Stimulated activated CD8-positive, alpha-beta memory T cell treated with anti-CD3 and anti-CD28 coated beads, Interleukin-15, amount 100 ng/mL, for 4 hours (primary cell): ENCODE results near the gene KRT85.
"Not testable (repeated sequence)": the region's sequence is repeated elsewhere in the genome, so short reads cannot be mapped to it uniquely, and the experiment has no call there.

Experiments
- DNase-seq, 2 donors: peaks; one replicate each; pipeline ENCODE4 v3.0.0-alpha.2; 2020; ENCODE audit warnings: low read depth in 2 of 2

The KRT85 gene

GRCh38 chr12:52349196-52349595, 18.1 kb downstream of the KRT85 start:
- DNase-seq: no peak

DNA sequence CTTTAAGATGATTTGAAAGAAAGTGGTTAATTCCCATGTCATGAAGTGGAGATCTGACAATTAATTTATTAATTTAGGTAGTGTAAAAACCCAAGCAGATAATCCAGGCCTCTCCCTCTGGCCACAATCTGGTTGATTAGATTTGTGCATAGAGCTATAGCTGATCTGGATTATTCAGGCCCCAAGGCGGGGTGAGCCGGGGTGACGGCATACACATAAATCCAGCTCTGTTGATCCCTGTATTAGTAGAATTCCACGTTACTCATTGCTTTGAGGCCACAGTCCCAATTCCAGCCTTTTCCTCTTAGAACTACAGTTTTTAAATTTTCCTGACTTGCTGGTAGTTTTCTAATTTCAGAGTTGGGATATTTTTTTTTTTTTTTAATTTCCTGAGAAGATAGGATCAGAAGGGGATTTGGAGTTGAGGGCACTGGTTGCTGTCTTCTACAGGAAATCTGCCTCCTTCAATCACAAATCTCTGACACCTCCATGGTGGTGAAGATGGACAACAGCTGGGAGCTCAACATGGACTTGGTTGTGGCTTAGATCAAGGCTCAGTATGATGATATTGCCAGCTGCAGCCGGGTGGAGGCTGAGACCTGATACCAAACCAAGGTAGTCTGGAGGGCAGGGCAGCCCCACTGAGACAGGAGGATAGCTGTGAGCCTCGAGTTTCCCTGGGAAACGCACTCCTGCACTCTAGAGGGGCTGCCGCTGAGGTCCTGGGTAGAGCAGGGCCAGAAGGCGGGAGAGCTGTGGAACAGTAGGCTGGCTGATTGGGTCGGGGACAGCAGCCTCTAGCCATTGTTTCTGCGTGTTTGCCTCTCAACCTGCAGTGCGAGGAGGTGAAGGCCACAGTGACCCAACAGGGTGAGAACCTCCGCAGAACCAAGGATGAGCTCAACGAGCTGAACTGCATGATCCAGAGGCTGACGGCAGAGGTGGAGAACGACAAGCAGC, 19.4 kb downstream of the KRT85 start:
- no peak for DNase-seq

- DNase-seq: no peak
These were observed 20.3 kb downstream of the KRT85 start for GRCh38 chr12:52347016-52347415.

DNA sequence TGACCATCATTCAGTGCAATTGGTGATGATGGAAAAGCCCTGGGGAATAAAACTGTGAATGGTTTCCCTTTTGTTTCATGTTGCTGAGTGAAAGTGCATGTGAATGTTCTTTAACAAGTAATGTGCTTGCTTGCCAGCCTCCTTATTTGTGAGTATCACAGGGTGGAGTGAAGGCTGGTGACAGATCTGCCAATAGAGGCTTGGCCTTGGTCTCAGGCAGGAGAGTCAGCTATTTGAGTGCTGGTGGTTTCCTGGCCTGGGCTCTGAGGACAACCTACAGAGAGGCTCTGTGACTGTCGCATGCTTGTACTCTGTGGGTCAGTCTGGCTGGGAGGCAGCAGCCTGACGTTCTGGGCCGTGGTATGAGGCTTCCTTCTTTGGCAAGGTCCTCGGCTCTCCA, 20.7 kb downstream of the KRT85 start:
- DNase-seq: no peak

- DNase-seq: not testable (repeated sequence)
These were observed 22.2 kb downstream of the KRT85 start for GRCh38 chr12:52345041-52345440.

GRCh38 chr12:52344111-52344510, 23.2 kb downstream of the KRT85 start:
- no peak for DNase-seq

DNA sequence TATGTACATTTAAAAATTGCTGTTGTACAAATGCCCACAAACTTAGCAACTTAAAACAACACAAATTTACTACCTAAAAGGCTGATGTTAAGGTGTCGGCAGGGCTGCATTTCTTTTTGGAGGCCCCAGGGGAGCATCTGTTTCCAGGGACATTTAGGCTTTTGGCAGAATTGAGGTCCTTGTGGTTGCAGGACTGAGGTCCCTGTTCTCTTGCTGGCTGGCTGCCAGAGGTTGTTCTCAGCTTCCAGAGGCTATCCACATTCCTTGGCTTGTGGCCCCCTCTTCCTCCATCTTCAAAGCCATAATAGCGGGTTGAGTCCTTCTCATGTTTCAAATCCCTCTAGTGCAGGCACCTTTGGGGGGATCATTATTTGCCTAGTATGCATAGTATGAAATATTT, 23.7 kb downstream of the KRT85 start:
- DNase-seq: no peak

DNA sequence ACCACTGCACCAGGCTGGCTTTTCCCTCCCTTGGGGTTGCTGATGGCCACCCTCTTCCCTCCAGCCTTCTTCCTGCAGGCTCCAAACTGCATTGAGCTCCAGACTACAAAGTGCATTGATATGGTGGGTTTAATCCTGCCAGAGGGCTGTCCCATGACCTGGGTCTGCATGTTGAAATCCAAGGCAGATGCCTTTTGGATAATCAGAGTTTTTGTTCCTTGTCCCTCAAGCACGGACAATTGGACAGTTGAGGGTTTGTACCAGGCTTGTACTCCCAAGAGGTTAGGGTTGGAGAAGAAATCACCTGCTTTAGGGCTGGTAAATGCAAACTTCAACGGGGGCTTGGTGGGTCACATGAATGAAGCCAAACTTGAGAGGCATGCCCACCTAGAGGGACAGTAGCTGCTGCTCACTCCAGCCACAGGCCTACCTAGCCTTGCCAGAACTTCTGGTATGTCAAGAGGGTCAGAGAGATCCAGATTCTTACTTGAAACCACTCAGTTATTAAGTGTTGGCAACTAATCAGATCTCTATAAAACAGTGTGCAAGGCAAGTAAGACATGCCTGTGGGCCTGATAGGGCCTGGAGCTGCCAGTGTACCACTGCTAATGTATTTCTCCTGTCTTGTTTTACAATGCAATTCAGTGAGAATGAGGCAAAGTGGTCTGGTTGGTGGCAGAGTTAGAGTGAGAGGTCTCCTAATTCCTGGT, 24.3 kb downstream of the KRT85 start:
- no peak for DNase-seq

DNA sequence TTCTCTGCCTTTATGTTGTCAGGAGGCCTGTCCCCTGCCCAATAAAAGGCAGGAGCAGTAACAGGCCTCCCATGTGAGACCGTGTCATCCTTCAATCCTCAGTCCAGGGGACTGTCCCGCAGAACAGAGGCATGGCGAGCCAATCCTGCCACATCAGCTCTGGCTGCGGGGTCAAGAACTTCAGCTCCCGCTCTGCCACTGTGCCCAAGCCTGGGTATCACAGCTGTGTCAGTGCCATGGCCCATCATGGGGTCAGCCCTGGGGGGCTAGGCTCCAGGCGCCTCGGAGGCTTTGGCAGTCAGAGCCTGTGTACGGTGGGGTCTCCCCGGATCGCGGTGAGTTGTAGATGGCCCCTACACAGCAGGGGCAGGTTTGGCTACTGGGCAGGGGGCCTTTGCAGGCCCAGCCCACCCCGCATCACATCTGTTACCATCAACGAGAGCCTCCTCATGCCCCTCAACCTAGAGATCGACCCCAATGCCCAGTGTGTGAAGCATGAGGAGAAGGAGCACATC, 26.2 kb downstream of the KRT85 start:
- no peak for DNase-seq

DNA sequence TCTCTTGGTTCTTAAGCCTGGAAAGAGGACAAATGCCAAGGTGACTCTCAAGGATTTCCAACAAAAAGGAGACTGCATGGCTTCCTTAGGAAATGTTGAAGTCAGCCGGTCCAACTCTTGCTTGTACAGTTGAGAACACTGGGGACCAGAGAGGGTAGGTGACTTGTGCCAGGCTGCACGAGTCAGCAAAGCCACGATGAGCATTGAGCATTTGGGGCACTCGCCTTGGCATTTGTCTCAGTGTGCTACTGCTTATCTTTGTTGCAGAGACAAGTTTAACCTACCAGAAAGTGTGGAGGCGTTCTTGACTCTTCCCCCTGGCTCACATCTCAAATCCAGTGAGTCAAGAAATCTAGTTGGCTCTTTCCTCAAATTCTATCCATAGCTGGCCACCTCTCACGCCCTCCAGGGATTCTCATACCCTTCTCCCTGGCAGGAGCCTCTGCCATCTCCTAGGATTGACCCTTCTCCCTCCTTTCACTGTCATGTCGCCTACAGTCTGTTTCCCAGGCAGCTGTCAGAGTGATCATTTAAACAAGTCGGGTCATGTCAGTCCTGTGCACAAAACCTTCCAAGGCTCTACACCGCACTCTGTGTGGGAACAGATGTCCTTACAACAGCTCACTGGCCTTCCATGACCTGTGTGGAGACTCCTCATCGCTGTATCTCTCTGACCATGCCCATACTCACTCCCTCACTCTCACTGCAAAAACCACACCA, 28.9 kb downstream of the KRT85 start:
- DNase-seq: no peak

GRCh38 chr12:52337054-52337453, 30.2 kb downstream of the KRT85 start:
- DNase-seq: no peak

DNA sequence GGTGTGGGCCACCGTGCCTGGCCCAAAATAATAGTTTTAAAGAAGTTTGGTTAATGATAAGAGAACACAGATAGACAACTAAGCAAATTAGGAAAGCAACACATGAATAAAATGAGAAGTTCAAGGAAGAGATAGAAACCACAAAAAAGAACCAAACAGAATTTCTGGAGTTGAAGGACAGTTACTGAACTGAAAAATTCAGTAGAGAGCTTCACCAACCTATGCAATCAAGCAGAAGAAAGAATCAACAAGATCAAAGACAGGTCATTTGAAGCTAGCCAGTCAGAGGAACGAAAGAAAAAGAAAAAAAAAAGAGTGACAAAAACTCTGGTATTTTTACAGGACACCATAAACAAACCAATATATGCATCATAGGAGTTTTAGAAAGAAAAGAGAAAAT, 30.6 kb downstream of the KRT85 start:
- no peak for DNase-seq

- no peak for DNase-seq
These were observed 31.6 kb downstream of the KRT85 start for GRCh38 chr12:52335598-52336262.

DNA sequence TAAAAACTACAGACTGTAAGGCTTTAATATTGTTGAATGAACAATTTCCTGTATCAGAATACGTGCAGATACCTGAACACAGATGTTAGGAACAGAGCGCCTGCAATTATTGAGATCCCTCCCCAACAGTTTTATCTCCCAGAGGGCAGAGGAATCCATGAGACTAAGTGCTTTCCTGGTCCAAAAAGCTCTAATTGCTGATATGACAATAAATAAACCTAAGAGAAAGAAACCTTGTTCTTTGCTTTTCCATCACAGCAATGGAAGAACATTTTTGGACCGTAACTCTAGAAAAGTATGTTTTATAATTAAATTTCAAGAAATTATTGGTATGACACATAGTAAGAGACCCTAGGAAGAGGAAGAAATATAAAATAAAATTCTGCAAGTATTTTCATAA, 33.1 kb downstream of the KRT85 start:
- no peak for DNase-seq

- no peak for DNase-seq
These were observed 34.0 kb downstream of the KRT85 start for GRCh38 chr12:52333321-52333720.

DNA sequence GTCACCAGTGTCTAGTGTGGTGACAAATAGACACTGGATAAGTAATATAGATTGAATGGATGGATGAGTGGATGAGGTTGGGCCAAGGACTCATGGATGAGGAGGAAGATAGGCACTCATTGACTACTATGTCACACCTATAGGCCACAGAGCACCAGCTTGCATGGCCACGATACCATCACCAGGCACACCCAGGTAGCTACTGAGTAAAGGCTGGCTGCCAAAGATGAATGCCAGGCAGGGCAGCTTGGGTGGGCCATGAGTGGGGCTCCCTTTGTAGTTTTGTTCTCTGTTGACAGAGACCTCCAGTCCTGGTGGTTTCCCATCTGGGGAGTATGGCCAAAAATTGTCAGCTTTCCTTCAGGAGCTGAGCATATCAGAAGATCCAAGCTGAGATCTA, 34.9 kb downstream of the KRT85 start:
- DNase-seq: no peak

- no peak for DNase-seq
These were observed 35.4 kb downstream of the KRT85 start for GRCh38 chr12:52331833-52332232.

DNA sequence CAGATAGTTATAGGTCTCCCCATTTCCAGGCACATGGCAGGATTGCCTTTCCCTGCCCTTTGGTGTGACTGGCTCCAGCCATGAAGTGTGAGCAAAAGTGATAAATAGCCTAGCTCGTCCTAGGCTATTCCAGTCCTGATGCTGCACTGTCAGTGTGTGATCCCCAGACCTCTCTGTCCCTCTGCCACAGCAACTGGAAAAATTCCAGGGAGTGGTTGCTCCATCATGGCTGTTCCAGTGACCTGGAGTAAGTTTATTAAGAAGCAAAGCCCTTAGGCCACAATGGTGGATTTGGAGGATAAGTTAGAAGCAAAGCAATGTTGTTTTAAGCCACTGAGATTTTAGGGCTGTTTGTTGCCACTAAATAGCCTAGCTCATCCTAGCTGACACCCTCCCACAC, 36.2 kb downstream of the KRT85 start:
- no peak for DNase-seq

DNA sequence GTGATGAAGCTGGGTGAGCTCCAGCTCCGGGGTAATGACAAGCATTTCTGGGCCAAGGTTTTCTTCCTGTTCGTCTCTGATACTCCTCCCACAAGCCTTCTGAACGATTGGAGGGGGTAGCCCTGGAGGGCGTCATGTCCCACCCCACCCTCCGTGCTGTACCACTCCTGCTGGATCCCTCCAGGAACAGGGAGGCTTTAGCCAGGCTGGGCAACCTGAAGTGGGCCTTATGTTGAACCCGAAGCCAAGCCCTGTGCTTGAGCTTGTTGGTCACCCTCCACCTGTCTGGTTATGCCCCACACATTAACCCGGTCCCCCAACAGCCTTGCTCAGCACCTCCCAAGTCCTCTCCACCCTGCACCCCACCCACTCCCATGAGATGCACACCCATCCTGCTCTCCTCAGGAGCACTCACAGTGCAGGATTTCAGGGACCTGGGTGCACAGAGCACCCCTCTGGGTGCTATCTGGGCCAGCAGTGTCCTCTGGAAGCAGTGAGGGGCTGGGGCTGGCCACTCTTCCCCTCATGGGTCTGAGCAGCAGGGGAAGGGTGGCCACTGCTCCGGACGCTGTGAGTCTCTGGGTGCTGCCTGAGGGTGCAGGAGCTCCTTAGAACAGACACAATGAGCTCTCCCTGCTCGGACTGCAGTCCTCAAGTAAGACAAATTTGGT, 39.3 kb downstream of the KRT85 start:
- no peak for DNase-seq

DNA sequence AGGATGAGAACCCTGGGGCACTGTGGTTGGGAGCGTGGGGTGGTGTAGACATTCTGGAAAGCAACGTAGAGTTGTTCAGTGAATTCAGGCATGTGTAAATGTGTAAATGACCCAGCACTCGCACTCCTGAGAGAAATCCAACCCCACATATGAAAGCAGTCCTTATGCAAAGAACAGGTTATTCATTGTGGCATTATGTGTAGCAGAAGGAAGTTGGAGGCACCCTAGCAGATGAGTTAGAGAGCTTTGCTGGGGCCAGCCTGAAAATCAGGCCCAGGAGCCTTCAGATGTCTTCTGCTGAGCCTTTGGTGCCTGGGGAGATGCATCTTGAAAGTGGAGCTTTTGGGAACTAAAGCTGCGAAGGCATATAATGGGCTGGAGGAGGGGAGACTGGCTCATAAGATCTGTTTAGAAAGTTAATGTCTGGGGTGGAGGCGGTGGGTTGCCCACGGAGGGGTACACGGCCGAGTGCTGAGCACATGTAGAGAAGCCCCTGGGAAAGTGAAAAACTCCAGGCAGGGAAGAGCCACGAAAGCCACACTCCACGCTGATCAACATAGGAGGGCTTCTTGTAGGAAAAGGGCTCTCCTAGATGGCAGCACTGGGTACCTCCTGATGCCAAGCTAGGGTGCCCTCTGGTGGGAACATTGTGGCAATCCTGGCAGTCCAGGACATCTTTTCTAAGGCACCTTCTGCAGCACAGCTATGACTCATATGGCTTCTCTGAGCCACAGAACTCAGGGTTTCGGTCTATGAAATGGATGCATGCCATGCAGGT, 40.0 kb downstream of the KRT85 start:
- DNase-seq: peak; percentile 52 to 72

- no peak for DNase-seq
These were observed 43.2 kb downstream of the KRT85 start for GRCh38 chr12:52324153-52324444.
